ENCODE results near the gene LLPH. TPM values are rescaled to one million over a fixed set of nuclear protein-coding genes. Genes with fewer than 3 reads are reported as not detected.

LLPH gene
- total RNA-seq, 1 donor from 2014 or later = 16.5 TPM

GRCh38 chr12:66090157-66090556, 40.4 kb downstream of the LLPH start:
- DNase-seq (ENCODE audit: low spot score) = no peak

- peak; percentile 67 for DNase-seq (ENCODE audit: low spot score)
These were observed 43.1 kb downstream of the LLPH start for GRCh38 chr12:66087365-66087943.

- no peak for DNase-seq (ENCODE audit: low spot score)
These were observed 44.6 kb downstream of the LLPH start for GRCh38 chr12:66085998-66086397.

GRCh38 chr12:66085213-66085612, 45.3 kb downstream of the LLPH start:
- no peak for DNase-seq (ENCODE audit: low spot score)

DNA sequence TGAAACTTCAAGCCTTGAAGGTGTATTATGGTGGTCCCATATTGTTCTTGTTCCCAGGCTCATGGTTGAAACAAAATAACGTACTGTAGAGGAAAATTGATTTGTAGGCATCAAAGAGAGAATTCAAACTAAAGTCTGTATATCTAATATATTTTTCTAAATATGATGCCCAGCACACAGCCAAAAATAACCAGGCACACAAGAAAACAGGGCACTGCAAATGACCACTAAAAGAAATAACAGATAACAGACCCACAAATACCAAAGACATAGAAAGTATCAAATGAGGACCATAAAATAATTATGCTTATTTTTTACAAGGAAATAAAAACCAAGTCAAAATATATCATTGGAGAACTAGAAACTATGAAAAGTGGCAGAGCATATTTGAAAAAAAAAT, 46.8 kb downstream of the LLPH start:
- no peak for DNase-seq (ENCODE audit: low spot score)

DNA sequence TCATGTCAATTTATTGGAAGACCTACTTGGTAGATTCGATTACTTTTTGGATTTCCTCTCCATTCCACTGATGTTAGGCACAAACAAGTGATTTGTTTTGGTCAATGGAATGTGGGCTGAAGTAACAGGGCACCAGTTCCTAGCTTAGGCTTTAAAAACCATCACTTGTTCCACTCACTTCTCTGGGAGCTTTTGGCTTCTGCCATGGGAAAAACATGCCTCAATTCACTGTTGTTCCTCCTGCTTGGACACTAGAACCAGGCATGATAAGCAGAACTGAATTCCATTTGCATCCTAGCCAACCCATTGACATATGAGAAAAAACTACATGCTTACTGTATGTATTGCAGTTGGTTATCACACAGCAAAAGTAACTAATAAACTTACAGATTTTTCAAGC, 47.8 kb downstream of the LLPH start:
- no peak for DNase-seq (ENCODE audit: low spot score)

DNA sequence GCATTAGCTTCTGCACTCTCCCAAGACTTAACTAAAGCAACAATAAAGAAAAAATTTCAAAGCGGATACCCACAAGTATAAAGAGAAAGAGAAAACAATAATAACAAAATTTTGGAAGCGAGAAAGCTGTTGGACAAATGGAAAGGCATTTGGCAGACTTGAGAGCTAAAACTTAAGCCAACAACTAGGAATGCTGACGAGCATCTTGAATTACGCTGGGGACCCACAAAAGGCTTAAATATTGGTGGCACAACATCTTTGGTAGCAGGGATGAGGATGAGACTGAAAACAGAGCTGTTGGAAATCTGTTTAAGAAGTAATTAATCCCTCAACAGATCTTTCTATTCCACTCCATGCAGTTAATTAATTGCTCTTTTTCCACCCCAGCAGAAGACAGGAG, 49.8 kb downstream of the LLPH start:
- DNase-seq (ENCODE audit: low spot score) = no peak

DNA sequence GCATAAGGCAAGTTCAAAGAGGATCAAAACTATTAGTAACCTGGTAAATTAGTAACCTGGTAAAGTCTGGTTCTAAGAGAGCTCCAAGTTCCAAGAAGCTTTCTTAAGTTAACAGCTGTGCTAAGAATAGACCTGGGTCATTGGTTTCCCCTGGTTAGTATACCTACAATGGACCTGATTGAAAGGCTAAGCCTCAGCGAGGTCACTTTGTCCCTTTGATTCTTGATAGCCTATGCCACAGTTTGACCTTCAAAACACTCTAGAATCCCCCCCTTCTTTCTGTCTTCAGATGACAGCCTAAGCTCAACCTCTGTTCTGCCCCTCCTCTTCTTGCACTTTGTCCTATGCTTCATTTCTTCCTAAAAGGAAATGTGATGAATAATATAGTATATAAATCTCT, 53.0 kb downstream of the LLPH start:
- DNase-seq (ENCODE audit: low spot score) = no peak

DNA sequence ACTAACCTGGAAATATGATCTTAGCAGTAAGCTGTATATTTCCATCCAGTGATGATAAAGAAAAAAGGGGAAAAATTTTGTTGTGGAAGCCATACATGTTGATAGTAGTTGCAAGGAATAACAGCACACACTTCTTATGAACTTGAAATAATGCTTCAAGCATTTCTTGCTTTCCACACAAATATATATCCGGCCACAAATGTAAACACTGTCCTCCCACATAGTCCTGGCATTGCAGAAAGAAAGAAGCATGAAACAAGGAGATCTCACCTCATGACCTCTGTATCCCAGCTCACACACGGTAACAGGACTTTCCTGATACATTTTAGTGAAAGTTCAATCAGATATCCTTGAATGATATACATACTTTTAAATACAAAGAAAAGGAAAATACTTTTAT, 56.0 kb downstream of the LLPH start:
- DNase-seq (ENCODE audit: low spot score) = no peak

DNA sequence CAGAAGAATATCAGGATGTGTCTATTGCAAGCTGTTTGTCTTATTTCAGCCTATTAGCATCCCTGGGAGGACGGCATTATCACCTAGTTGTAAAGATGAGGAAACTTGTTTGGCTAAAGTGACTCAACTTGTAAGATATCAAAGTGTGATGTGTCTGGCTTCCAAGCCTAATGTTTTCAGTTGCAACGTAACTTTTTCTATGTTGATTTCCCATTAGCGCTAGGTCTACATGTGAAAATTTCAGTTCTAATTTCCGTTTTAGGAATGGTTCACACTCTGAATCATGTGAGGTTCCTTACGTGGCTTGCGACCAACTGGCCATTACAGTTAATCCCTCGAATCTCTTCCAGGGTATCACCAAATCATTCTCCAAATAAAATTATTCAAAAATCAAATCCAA, 58.0 kb downstream of the LLPH start:
- DNase-seq (ENCODE audit: low spot score) = no peak

DNA sequence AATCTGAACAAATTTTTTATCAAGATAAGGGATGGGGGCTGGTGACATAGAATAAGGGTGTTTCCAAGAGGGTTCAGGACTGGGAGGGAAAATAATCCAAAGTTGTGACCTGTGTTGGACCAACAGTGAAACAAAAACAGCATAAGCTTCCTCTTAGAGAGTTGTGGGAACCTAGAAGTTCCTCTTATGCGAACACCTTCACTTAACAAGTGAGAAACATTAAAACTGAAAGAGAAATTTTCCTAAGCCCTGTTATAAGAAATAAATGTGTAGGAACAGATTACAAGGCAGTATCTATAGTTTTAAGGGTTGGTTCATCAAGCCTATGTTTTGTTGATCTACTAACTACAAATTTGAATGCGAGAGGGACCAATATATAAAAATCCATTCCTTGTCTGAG, 58.4 kb downstream of the LLPH start:
- no peak for DNase-seq (ENCODE audit: low spot score)

GRCh38 chr12:66071549-66071948, 59.0 kb downstream of the LLPH start:
- no peak for DNase-seq (ENCODE audit: low spot score)

DNA sequence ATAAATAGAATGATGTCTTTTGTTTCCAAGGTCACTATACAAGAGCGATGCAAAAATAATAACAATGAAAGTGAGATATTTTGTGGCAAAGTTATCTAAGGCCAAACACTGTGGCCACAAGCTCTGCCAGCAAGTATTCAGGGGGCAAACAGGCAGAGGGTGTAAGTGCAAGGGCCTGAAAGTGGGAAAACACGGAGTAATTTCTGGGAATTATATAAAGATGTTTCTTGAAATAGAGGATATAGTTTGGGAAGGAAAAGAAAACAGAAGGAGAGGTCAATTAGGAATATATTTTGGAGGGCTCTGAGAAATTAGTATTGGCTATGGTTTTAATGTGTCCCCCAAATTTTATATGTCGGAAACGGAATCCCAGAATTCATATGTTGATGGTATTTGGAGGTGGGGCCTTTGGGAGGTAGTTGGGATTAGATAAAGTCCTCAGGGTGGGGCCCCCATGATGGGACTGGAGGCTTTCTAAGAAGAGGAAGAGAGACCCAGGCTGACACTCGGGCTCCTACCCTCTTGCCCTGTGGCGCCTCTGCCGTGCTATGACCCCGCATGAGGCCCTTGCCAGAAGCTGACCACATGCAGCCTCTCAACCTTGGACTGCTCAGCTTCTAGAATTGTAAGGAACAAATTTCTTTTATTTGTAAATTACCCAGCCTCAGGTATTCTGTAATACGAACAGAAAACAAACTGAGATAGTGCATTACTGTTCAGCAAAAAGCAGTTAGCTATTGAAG, 60.0 kb downstream of the LLPH start:
- no peak for DNase-seq (ENCODE audit: low spot score)

GRCh38 chr12:66066929-66067523, 63.5 kb downstream of the LLPH start:
- no peak for DNase-seq (ENCODE audit: low spot score)

Other genes with a start within 250 kb of the LLPH start
- 122 TPM for gene TMBIM4, start 39.2 kb upstream of the LLPH start, total RNA-seq
- 7.1 TPM for gene IRAK3, start 58.5 kb upstream of the LLPH start, total RNA-seq
- 3.6 TPM for gene HELB, start 171.7 kb upstream of the LLPH start, total RNA-seq

Measured in mucosa of gallbladder (tissue), 1 donor.